Measurements from ENCODE around the gene MCF2L2. TPM values are rescaled to one million over a fixed set of nuclear protein-coding genes. Genes with fewer than 3 reads are reported as not detected.

The MCF2L2 gene
- total and polyA plus RNA-seq, 9 of the 15 experiments (the other 6 are each of a cell fraction or from before 2014, with no cell fraction given): 0.56 to 4.2 (median 3.0) TPM

GRCh38 chr3:183411216-183411922, 17.1 kb downstream of the MCF2L2 start (continued):
- TF ChIP-seq NR1H2 (CRISPR knock-in tag; IDR thresholded peaks at IDR 0.05) (no peak), TEAD2 (tag; IDR thresholded peaks at IDR 0.05) (no peak), ELF1 (tag; IDR thresholded peaks at IDR 0.05) (no peak), SMAD3 (CRISPR knock-in tag; conservative IDR thresholded peaks at IDR 0.05) (no peak), ZNF282 (CRISPR knock-in tag; IDR thresholded peaks at IDR 0.05) (no peak), ZZZ3 (IDR thresholded peaks at IDR 0.05) (no peak), ZFP1 (CRISPR knock-in tag; IDR thresholded peaks at IDR 0.05) (no peak), THRAP3 (IDR thresholded peaks at IDR 0.05; ENCODE audit: borderline replicate concordance) (no peak), BDP1 (IDR thresholded peaks at IDR 0.05; ENCODE audit: insufficient read depth, insufficient read length) (no peak), RBM39 (optimal IDR thresholded peaks at IDR 0.05; ENCODE audit: low read depth, low read length) (no peak), ZNF507 (tag; conservative IDR thresholded peaks at IDR 0.05) (no peak), KDM1A (IDR thresholded peaks at IDR 0.05) (0 out of 4 replicates have a peak, but pooled peaks of 1 of the 2 experiments have one; percentile 15), LEF1 (IDR thresholded peaks at IDR 0.05) (no peak), TFE3 (CRISPR knock-in tag; IDR thresholded peaks at IDR 0.05) (no peak), HDAC6 (IDR thresholded peaks at IDR 0.05; ENCODE audit: low read depth, low read length) (no peak), NBN (IDR thresholded peaks at IDR 0.05; ENCODE audit: low read depth) (no peak), CTBP1 (IDR thresholded peaks at IDR 0.05; ENCODE audit: borderline replicate concordance) (peak; percentile 58; the same call in 1 of the 2 replicates), JUND (IDR thresholded peaks at IDR 0.05; ENCODE audit: borderline replicate concordance, low read depth, low read length) (0 out of 2 replicates have a peak, but pooled peaks have one; percentile 12), JUND (tag; IDR thresholded peaks at IDR 0.05; ENCODE audit: borderline replicate concordance, low read depth, low read length) (no peak), U2AF1 (optimal IDR thresholded peaks at IDR 0.05; ENCODE audit: low read depth, low read length) (no peak), SNRNP70 (optimal IDR thresholded peaks at IDR 0.05; ENCODE audit: low read depth, low read length) (no peak), ZNF436 (CRISPR knock-in tag; IDR thresholded peaks at IDR 0.05) (no peak), MYC (IDR thresholded peaks at IDR 0.05; ENCODE audit: low read depth, low read length) (no peak), MYC (CRISPR knock-in tag; IDR thresholded peaks at IDR 0.05; ENCODE audit: borderline replicate concordance, low read depth) (no peak), CBX1 (IDR thresholded peaks at IDR 0.05; ENCODE audit: low read depth) (no peak), ZNF77 (CRISPR knock-in tag; IDR thresholded peaks at IDR 0.05) (no peak)
- TF ChIP-seq, protein P1, sequence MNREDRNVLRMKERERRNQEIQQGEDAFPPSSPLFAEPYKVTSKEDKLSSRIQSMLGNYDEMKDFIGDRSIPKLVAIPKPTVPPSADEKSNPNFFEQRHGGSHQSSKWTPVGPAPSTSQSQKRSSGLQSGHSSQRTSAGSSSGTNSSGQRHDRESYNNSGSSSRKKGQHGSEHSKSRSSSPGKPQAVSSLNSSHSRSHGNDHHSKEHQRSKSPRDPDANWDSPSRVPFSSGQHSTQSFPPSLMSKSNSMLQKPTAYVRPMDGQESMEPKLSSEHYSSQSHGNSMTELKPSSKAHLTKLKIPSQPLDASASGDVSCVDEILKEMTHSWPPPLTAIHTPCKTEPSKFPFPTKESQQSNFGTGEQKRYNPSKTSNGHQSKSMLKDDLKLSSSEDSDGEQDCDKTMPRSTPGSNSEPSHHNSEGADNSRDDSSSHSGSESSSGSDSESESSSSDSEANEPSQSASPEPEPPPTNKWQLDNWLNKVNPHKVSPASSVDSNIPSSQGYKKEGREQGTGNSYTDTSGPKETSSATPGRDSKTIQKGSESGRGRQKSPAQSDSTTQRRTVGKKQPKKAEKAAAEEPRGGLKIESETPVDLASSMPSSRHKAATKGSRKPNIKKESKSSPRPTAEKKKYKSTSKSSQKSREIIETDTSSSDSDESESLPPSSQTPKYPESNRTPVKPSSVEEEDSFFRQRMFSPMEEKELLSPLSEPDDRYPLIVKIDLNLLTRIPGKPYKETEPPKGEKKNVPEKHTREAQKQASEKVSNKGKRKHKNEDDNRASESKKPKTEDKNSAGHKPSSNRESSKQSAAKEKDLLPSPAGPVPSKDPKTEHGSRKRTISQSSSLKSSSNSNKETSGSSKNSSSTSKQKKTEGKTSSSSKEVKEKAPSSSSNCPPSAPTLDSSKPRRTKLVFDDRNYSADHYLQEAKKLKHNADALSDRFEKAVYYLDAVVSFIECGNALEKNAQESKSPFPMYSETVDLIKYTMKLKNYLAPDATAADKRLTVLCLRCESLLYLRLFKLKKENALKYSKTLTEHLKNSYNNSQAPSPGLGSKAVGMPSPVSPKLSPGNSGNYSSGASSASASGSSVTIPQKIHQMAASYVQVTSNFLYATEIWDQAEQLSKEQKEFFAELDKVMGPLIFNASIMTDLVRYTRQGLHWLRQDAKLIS (CRISPR knock-in tag; IDR thresholded peaks at IDR 0.05): no peak
